Measurements from ENCODE around the gene LATS2.
A peak's percentile ranks its signal among the peaks of the same experiment; 100 is the strongest.

DNA sequence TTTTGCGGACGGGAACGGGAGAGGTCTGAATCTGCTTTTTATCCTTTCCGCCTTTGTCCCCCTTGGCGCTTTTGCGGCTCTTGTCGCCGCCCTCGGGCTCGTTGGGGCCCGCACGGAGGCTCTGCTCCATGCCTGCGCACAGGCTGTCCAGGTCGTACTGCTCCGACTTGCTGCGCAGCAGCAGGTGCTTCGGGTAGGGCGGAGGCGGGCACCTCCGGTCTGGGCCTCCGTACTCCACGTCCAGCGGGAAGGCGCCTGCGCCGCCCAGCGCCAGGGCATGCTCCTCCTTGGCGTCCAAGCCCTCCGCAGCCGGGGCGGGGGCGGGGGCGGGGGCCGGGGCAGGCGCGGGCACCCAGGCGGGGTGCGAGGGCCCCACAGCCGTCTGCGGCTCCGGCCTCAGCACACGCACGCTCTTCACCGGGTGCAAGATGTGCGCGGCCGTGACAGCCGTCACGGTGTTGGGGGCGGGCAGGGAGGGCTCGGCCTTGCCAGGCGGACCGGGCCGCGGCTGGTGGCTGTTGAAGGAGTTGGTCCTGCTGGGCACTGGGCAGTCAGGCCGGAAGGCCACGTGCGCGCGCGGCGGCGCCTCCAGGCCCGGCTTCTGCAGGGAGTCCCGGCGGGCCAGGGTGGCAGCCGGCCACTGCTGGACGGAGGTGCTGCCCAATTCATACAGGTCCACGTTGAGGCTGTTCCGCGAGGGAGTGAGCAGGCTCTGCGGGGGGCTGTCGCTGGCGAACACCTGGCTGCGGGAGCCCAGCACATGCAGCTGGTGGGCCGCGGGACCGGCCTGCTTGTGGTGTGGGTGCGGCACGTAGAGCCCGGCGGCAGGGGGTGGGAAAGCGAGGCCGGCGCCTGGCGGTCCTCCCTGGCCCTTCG is 73.1 kb downstream of the LATS2 start:
- TF ChIP-seq, protein P1, sequence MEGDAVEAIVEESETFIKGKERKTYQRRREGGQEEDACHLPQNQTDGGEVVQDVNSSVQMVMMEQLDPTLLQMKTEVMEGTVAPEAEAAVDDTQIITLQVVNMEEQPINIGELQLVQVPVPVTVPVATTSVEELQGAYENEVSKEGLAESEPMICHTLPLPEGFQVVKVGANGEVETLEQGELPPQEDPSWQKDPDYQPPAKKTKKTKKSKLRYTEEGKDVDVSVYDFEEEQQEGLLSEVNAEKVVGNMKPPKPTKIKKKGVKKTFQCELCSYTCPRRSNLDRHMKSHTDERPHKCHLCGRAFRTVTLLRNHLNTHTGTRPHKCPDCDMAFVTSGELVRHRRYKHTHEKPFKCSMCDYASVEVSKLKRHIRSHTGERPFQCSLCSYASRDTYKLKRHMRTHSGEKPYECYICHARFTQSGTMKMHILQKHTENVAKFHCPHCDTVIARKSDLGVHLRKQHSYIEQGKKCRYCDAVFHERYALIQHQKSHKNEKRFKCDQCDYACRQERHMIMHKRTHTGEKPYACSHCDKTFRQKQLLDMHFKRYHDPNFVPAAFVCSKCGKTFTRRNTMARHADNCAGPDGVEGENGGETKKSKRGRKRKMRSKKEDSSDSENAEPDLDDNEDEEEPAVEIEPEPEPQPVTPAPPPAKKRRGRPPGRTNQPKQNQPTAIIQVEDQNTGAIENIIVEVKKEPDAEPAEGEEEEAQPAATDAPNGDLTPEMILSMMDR (IDR thresholded peaks at IDR 0.05 in 8 of 11, conservative IDR thresholded peaks at IDR 0.05 in 3 of 11) = no peak
- peak in 1 of 3 donors; percentile 14 for TF ChIP-seq POLR2AphosphoS5 (IDR thresholded peaks at IDR 0.05)
- no peak for TF ChIP-seq POLR2A (IDR thresholded peaks at IDR 0.05)
